HG02840 (cell line): ENCODE measurements around the gene ZNF680.
"Not testable (repeated sequence)": the region's sequence is repeated elsewhere in the genome, so short reads cannot be mapped to it uniquely, and the experiment has no call there.

Experiments used
- ATAC-seq: cut with Tn5 transposase; IDR thresholded peaks from one replicate; pipeline ENCODE4 v1.9.1; 2021; ENCODE audit warnings: mild to moderate bottlenecking, moderate library complexity, moderate number of reproducible peaks; ENCODE audit not compliant: unreplicated experiment, low FRiP score

ZNF680 gene

DNA sequence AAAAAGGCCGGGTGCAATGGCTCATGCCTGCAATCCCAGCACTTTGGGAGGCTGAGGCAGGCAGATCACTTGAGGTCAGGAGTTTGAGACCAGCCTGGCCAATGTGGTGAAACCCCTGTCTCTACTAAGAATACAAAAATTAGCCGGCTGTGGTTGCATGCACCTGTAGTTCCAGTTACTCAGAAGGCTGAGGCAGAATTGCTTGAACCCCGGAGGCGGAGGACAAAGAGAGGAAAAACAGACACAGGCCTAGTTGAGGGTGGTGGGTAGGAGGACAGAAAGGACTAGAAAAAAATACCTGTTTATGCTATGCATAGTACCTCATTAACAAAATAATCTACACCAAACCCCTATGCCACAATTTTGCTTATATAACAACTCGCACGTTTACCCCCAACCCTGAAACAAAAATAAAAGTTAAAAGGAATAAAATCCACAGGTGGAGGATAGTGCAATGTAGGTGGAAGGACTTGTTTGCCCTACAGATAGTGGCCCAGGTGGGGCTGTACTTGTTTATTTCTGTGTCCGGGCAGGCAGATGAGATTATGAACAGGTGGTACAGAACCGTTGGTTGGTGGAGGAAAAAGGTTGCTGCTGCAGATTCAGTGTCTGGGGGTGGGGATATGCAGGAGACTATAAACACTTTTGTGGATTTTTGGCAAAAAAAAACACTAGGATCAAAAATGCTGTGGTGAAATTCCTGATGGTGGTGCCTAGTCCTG, 5.1 kb downstream of the ZNF680 start:
- ATAC-seq, result no peak

DNA sequence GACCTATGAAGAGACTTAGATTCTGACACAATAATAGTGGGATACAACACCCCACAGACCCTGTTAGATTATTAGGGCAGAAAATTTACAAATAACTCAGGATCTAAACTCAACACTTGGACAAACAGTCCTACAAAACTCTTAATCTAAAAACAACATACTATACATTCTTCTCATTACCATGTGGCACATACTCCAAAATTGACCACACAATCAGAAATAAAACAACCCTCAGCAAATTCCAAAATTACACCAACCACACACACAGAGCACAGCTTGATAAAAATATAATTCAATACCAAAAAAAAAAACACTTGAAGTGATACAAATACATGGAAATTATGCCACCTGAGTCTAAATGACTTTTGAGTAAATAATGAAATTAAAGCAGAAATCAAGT, 7.8 kb downstream of the ZNF680 start:
- no peak for ATAC-seq

DNA sequence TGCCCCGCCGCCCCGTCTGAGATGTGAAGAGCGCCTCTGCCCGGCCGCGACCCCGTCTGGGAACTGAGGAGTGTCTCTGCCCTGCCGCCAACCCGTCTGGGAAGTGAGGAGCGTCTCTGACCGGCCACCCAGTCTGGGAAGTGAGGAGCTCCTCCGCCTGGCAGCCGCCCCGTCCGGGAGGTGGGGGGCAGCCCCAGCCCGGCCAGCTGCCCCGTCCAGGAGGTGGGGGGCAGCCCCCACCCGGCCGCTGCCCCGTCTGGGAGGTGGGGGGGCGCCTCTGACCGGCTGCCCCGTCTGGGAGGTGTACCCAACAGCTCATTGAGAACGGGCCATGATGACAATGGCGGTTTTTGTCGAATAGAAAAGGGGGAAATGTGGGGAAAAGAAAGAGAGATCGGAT, 8.7 kb downstream of the ZNF680 start:
- ATAC-seq, result not testable (repeated sequence)

DNA sequence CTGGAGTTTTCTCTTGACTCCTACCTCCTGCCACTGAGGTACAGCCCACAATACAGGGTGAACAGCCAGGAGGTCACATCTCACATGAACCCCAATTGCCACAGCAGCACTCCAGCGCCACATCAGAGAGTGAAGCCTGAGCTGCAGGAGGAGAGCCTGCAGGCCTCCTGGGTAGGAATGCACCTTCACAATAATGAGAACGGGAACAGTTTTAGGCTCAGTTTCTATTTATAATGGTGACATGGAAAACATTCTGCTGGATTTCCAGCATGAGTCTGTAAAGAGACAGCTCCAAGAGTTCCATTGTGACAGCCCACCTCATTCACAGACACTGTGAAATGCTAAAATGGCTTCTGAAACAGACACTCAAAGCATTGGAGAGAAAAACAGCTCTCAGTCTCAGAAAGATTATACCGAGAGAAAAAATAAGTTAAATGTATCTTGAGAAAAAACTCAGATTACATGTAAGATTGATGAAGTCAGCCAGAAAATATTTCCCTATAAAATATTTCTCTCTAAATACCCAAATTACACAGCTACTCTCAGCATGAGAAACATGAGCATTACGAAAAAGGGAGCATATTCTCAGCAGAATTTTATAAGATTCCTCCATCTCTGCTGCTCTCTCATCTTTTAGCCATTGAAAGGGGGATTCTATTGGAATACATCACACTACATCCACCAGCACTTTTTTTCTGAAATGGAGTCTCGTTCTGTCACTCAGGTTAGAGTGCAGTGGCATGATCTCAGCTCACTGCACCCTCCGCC, 11.3 kb downstream of the ZNF680 start:
- ATAC-seq, result no peak

DNA sequence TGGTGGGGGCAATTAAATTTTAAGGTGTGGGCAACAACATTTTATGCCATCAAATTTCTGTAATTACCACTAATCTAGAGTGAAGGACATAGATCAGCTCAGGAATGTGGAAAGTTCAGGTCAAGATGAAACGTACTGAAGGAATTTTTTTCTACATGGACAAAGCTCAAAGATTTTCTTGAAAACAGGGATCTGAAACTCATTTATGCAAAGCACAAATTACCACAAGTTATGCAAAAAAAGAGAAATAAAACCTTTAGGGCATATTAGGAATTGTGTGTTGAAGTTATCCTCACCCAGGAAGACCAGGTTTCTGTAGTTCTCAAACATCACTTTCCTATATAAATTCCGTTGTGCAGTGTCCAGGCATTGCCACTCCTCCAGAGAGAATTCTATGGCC, 18.9 kb downstream of the ZNF680 start:
- ATAC-seq, result no peak

DNA sequence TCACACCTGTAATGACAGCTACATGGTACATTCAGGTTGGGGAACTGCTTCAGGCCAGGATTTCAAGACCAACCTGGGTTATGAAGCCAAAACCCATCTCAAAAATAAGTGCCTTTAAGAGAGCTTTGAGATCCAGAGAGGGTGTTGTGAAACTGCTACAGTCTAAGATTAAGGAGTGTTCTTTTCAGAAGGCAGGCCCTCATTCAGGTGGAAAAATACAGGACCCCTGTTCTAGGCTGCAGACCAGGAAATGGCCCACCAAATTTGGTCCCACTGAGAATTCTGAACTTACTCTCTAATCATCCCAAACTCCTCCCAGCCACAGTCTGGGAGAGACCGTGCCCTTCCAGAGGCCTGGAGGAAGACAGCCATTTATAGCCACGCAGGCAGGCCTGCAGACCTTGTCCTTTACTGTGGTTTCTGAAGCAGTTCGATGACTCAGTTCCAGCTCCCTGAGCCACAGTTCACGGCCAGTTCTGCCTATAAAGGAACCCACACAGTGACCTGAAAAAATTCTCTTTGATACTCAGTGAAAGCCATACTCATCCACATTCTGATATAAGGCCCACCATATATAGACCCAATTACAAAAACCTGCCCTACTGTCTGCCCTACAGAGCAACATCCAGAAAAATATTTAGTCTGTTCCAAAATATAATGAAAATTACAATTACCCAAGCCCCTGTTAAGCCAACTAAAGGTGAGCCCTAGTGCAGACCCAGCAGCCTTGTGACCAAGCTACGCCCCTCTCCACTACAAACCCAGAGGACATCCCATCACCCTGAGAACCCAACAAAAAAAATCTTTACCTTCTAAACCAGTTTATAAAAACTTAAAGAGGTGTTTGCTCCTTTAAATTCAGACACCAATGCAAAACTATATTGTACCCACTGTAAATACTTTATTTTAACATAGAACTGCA, 21.2 kb downstream of the ZNF680 start:
- ATAC-seq, result no peak

DNA sequence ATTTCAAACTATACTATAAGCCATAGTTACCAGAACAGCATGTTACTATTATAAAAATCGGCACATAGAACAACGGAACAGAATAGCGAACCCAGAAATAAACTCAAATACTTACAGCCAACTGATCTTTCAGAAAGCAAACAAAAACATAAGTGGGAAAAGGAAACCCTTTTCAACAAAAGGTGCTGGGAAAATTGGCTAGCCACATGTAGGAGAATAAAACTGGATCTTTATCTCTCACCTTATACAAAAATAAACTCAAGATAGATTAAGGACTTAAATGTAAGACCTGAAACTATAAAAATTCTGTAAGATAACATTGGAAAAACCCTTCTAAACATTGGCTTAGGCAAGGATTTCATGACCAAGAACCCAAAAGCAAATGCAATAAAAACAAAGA, 29.1 kb downstream of the ZNF680 start:
- no peak for ATAC-seq

DNA sequence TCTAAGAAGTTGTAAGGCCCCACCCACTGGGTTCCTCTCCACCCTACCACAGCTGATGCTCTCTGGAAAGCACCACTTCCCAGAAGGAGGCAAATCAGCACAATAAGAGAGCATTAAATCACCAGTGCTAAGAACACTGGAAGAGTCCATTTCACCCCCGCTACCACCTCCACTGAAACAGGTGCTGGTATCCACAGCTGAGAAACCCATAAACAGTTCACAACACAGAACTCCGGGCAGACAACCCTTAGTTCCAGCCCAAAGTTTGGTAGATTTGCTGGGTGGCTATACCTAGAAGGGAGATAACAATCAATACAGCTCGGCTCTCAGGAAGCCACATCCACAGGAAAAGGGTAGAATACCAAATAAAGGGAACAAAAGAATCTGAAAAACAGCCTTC, 34.1 kb downstream of the ZNF680 start:
- ATAC-seq, result no peak

DNA sequence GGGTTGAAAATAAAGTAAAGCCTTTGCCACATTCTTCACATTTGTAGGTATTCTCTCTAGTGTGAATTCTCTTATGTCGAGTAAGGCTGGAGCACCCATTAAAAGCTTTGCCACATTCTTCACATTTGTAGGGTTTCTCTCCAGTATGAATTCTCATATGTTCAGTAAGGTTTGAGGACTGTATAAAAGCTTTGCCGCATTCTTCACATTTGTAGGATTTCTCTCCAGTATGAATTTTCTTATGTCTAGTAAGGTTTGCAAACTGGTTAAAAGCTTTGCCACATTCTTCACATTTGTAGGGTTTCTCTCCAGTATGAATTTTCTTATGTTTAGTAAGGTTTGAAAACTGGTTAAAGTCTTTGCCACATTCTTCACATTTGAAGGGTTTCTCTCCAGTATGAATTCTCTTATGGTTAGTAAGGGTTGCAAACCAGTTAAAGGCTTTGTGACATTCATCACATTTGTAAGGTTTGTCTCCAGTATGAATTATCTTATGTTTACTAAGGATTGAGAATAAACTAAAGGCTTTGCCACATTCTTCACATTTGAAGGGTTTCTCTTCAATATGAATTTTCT, 41.4 kb downstream of the ZNF680 start:
- no peak for ATAC-seq

DNA sequence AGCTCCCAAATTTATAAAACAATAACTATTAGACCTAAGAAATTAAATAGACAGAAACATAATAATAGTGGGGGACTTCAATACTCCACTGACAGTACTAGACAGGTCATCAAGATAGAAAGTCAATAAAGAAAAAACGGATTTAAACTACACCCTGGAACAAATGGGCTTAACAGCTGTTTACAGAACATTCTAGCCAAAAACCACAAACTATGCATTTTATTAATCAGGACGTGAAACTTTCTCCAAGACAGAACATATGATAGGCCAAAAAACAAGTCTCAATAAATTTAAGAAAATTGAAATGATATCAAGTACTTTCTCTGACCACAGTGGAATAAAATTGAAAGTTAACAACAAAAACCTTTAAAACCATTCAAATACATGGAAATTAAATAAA, 46.4 kb downstream of the ZNF680 start:
- no peak for ATAC-seq

DNA sequence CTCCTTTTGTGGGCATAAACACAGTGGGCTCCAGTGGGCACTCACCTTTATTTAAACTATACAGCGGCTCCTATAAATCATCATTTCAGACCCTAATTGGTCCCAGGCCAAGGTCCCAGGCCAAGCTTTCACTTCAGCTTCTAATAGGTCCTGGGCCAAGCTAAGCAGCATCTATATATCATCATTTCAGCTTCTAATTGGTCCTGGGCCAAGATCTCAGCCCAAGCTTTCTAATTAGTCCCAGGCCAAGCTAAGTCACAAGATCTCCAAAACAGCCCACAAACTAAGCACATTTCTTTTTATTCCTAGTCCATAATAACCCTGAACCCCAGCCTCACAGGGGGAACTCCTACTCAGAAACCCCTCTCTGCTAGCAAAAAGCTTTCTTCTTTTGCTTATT, 47.1 kb downstream of the ZNF680 start:
- ATAC-seq, result no peak

DNA sequence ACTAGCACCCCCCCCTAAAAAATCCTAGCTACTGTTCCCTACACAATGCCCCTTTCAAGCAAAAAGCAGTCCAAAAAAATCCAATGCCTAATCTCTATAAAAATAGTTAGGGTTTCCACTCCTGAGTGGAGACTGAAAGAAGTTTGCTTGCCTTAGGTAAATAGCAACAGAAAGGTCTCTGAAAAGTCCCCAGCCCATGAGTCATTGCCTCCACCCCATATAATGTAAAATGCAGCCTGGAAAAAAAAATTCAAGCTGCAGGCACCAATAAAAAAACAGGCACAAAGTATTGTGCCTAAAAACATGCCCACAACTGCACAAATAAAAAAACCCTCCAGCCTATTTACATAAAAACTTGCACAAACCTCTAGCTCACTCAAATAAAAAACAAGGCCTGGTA, 47.5 kb downstream of the ZNF680 start:
- ATAC-seq, result no peak

DNA sequence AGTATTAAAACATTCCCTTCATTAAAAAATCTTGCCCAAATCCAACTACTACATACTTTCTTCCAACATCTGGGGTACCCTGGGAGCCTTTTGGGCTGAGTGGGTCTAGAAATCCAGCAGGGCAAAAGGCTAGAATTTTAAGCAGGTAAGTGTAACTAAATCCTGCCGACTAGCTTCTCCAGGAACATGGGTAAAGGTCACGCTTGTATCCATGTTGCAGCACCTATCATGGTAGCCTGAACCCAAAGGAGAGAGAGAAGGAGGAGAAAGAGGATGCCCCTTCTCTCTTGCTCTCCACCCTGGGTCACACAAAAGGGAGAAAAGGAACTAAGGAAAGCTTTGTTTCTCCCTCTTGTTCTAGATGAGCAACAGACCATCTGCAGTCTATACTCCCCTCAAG, 53.3 kb downstream of the ZNF680 start:
- ATAC-seq, result no peak

DNA sequence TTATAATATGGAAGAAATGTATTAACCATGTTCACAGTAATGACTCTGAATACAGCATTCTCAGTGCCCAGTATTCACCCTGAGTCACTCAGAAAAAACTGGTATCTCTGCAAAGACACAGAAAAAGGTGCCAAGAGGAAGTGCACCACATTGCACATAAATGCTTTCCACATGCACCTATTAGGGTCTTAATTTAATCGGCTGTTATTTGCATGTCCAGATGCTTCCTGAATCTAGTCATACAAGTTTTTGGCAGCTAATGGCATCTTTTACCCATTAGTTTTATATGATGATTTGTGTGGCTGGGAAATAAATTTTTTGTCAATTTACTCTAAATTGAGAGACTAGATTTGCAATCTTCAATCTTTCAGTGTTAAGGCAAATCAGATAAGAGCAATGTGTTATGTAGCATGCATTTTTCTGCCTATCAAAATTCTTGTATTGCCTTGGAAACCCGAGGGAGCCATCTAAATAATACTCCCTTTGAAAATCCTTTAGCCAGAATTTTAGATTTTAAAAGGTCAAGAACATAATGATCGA, 58.2 kb downstream of the ZNF680 start:
- no peak for ATAC-seq

DNA sequence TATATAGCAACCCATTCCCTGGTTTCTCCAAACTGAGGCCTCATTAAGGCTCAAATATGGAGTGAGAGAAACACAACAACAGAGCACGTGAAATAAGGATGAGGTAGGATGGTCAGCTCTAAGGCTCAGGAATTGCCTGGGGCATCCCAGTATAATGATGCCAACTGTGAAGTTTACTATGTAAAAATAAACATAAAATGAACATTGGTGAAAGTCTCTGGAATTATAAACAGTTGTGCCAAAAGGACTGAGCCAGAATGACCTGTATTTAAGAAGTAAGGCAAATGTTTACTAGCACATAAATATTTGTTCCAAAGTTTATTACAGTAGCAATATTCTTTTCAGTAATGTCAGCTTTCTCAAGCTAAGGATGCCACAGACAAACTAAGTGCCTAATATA, 64.6 kb downstream of the ZNF680 start:
- no peak for ATAC-seq

DNA sequence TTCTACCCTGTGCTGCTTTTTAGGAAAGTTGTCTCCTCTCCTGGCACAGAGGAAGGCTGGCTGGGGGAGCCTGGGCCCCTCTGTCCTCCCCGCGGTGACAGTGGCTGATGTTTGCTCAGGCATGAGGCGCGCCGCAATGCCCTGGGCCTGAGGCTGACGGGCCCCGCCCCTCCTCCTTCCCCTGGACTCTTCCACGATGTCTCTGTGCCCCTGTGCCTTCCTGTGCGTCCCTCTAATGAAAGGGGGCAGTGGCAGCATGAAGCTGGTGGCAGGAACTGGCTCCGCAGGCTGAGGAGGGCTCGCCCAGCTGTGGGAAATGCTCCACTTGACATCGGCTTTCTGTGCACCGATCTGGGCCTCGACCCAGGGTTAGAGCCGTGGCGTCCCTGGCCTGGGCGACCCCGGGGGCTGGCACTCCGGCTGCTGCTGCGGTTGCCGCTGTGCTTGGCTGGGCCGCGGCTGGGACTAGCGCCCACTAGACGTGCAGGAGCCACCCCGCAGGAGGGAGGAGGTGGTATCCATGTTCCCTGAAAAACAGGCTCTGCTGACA, 67.9 kb downstream of the ZNF680 start:
- ATAC-seq, result no peak

DNA sequence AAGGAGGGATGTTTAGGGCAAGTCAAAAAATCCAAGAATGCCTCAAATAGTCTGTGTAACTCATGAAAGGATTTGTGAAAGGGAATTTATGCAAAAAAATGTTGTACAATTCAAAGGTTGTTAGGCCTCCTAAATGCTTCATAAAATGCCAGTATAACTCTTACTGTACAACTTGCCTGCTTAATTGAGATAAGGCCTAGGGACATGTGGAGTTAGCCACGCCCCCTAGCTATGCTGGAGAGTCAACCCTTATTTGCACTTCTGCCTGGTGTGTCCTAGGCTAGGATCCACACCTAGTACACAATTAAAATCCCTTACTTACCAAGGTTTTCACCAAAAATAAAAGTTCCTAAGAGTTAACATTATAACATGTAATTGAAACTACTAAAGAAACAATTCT, 77.2 kb downstream of the ZNF680 start:
- ATAC-seq, result no peak
